Measurements from ENCODE around the gene KIFC3.
"Not testable (repeated sequence)": the region's sequence is repeated elsewhere in the genome, so short reads cannot be mapped to it uniquely, and the experiment has no call there.

Gene KIFC3, protein sequence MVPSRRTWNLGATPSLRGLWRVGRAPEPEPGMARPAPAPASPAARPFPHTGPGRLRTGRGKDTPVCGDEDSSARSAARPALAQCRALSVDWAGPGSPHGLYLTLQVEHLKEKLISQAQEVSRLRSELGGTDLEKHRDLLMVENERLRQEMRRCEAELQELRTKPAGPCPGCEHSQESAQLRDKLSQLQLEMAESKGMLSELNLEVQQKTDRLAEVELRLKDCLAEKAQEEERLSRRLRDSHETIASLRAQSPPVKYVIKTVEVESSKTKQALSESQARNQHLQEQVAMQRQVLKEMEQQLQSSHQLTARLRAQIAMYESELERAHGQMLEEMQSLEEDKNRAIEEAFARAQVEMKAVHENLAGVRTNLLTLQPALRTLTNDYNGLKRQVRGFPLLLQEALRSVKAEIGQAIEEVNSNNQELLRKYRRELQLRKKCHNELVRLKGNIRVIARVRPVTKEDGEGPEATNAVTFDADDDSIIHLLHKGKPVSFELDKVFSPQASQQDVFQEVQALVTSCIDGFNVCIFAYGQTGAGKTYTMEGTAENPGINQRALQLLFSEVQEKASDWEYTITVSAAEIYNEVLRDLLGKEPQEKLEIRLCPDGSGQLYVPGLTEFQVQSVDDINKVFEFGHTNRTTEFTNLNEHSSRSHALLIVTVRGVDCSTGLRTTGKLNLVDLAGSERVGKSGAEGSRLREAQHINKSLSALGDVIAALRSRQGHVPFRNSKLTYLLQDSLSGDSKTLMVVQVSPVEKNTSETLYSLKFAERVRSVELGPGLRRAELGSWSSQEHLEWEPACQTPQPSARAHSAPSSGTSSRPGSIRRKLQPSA

DNA sequence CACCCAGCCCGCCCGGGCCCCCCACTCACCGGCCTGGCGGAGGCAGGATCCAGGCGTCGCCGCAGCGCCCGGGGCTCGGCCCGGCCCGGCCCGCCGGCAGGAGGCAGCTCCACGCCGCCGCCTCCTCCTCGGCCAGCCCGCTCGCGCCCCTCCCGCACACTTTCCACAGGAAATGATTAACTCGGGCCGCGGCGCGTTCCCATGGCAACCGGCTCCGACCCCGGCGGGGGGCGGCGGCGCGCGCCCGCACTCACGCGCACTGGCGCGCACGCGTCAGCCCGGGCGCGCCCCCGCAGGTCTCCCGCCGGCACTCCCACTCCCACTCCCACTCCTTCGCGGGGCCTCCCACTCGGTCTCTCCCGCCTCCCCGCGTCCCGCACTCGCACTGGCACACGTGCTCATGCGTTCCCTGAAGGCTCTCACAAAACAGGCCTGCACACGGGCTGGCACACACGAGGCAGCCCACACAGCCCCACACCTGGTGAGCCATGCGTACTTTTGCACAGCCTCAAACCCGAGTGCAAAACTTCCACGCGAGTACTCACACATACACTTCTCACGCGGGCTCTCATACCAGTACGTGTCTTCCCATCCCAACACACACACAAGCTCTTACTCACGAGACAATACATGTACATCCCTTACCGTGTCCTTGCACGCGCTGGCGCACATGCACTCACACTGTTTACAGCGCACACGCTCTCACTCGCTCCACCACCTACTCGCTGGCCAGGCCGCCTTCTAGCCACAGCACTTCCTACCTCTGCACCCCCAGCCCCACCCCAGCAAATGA is at the start of gene KIFC3:
Gene KIFC3 (minus strand): TSS at position 151 of the 793 bp plus-strand sequence. CDS start 4,248 bp downstream, outside the sequence.
- peak within 1 kb of the TSS; percentile 31 for H2AFZ ChIP-seq (ENCODE audit: low read length, unreplicated experiment)
- H3K27me3 ChIP-seq (ENCODE audit: insufficient read depth, low read length) = no peaks in the 10 kb centered on the region
- H3K4me3 ChIP-seq (ENCODE audit: low read depth, low read length) = peak within 1 kb of the TSS; percentile 93
- 0 out of 2 replicates have a peak, but pooled peaks cover 3% of the 10 kb centered on the region for H3K36me3 ChIP-seq (ENCODE audit: insufficient read depth, low read length)
- H3K79me2 ChIP-seq (ENCODE audit: control insufficient read depth, insufficient read depth, low read length, unreplicated experiment) = peaks cover 32% of the 10 kb centered on the region
- H3K4me1 ChIP-seq (ENCODE audit: control insufficient read depth, insufficient read depth, low read length, unreplicated experiment) = peaks cover 41% of the 10 kb centered on the region
- peak within 1 kb of the TSS; percentile 57 for H3K27ac ChIP-seq (ENCODE audit: low read depth, low read length)

DNA sequence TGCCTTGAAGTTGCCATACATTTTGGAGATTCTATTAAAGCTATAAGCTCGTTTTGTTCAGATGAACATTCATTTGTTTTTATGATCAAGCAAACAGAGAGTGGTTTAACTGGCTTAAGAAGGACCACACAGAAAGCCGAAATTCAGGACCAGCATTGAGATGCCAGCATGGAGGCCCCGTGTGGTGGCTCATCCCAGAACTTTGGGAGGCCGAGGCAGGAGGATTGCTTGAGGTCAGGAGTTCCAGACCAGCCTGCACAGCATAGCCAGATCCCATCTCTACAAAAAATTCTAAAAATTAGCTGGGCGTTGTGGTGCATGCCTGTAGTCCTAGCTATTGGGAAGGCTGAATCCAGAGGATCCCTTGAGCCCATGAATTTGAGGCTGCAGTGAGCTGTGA is 45.9 kb upstream of the KIFC3 start:
- Histone ChIP-seq H3K4me1 (ENCODE audit: control insufficient read depth, insufficient read depth, low read length, unreplicated experiment) (no peaks in the 10 kb centered on the region), H3K36me3 (ENCODE audit: insufficient read depth, low read length) (no peaks in the 10 kb centered on the region), H3K27me3 (ENCODE audit: insufficient read depth, low read length) (no peaks in the 10 kb centered on the region), H3K79me2 (ENCODE audit: control insufficient read depth, insufficient read depth, low read length, unreplicated experiment) (no peaks in the 10 kb centered on the region), H3K27ac (ENCODE audit: low read depth, low read length) (no peak overlapping the region), H2AFZ (ENCODE audit: low read length, unreplicated experiment) (no peak overlapping the region), H3K4me3 (ENCODE audit: low read depth, low read length) (no peak overlapping the region)

DNA sequence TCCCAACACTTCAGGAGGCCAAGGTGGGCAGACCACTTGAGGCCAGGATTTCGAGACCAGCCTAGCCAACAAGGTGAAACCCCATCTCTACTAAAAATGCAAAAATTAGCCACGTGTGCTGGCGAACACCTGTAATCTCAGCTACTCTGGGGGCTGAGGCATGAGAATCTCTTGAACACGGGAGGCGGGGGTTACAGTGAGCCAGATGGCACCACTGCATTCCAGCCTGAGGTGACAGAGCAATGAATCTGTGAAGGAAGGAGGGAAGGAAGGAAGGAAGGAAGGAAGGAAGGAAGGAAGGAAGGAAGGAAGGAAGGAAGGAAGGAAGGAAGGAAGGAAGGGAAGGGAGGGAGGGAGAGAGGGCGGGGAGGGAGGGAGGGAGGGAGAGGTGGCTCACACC is 44.6 kb upstream of the KIFC3 start:
- H3K27ac ChIP-seq (ENCODE audit: low read depth, low read length) = not testable (repeated sequence)

DNA sequence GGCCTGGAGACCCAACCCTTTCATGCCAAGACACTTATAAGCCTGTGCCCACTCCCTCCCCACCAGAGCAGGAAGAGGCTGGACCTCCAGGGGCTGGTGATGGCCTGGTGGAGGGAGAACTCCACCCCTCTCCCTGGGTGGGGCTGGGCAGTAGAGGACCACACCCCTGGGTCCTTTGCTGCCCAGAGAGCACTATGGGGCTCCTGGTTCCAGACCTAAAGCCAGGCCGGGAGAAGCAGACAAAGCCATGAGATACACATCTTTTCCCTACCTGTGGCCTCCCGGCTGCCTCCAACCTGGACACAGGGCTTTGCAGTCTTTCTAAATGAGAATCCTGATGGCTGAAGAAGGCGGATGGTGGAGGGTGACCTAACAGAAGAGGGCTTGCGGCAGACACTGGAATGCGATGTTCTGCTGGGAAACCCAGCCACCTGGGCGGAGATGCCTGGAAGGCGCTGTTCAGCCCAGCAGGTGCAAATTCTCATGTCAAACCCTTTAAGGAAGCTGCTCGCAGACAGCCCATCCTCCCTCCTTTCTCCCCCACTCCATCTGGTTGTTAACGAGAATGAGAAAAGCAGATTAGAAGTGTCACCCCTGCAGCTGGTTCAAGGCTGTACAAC is 43.9 kb upstream of the KIFC3 start:
- no peak overlapping the region for H3K27ac ChIP-seq (ENCODE audit: low read depth, low read length)
- H3K27me3 ChIP-seq (ENCODE audit: insufficient read depth, low read length) = no peaks in the 10 kb centered on the region
- H3K4me1 ChIP-seq (ENCODE audit: control insufficient read depth, insufficient read depth, low read length, unreplicated experiment) = no peaks in the 10 kb centered on the region
- no peaks in the 10 kb centered on the region for H3K79me2 ChIP-seq (ENCODE audit: control insufficient read depth, insufficient read depth, low read length, unreplicated experiment)
- no peaks in the 10 kb centered on the region for H3K36me3 ChIP-seq (ENCODE audit: insufficient read depth, low read length)
- no peak overlapping the region for H3K4me3 ChIP-seq (ENCODE audit: low read depth, low read length)
- no peak overlapping the region for H2AFZ ChIP-seq (ENCODE audit: low read length, unreplicated experiment)

More for the DNA sequence above, 44.6 kb upstream of the KIFC3 start:
- not testable (repeated sequence) for H3K4me3 ChIP-seq (ENCODE audit: low read depth, low read length); H3K79me2 ChIP-seq (ENCODE audit: control insufficient read depth, insufficient read depth, low read length, unreplicated experiment); H2AFZ ChIP-seq (ENCODE audit: low read length, unreplicated experiment); H3K36me3 ChIP-seq (ENCODE audit: insufficient read depth, low read length); H3K4me1 ChIP-seq (ENCODE audit: control insufficient read depth, insufficient read depth, low read length, unreplicated experiment); H3K27me3 ChIP-seq (ENCODE audit: insufficient read depth, low read length)

DNA sequence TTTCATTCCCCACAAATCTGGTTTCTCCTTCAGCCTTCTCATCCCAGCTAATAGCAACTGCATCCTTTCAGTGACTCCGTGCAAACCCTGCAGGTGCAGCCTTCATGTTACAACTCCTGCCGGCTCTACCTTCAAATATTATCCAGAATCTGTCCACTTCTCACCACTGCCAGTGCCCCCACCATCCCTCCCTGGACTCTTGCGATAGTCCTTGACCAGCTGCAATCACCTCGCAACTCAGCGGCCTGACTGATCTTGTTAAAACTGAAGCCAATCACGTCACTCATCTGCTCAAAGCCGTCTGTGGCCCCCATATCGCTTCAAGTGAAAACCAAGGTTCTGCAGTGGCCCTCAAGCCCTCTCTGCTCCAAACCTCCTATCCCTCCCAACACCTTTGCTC is 42.8 kb upstream of the KIFC3 start:
- no peaks in the 10 kb centered on the region for H3K4me1 ChIP-seq (ENCODE audit: control insufficient read depth, insufficient read depth, low read length, unreplicated experiment)
- no peak overlapping the region for H3K27ac ChIP-seq (ENCODE audit: low read depth, low read length)
- H3K79me2 ChIP-seq (ENCODE audit: control insufficient read depth, insufficient read depth, low read length, unreplicated experiment) = no peaks in the 10 kb centered on the region
- no peak overlapping the region for H2AFZ ChIP-seq (ENCODE audit: low read length, unreplicated experiment)
- no peaks in the 10 kb centered on the region for H3K36me3 ChIP-seq (ENCODE audit: insufficient read depth, low read length)
- H3K4me3 ChIP-seq (ENCODE audit: low read depth, low read length) = no peak overlapping the region
- no peaks in the 10 kb centered on the region for H3K27me3 ChIP-seq (ENCODE audit: insufficient read depth, low read length)

DNA sequence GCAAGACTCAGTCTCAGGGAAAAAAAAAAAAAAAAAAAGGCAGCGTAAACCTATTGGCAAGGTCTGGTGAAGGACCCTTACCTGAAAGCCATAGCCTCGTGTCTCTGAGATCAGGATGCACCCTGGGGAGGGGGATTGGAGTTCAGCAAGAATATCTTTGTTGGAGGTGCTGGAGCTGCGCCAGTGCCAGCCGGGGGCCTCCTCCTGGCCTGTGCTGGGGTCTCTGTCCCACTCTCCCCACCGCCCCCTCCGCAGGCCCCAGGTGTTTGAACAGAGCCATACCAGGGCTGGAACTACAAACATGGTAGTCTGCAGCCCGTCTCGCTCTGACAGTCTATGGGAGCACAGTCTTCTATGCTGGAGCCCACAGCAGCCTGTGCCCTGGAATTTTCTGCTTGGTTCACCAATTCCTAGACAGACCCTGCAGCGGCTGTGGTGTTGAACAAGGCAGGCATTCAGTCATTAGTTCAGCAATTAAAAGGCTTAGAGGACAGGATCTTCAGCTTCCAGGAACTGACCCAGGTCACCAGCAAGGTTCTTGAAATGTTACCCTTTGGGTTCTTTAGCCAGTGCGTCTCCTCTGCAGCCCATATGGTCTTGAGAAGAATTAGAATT is 42.2 kb upstream of the KIFC3 start:
- Histone ChIP-seq H2AFZ (ENCODE audit: low read length, unreplicated experiment) (no peak overlapping the region), H3K4me3 (ENCODE audit: low read depth, low read length) (no peak overlapping the region), H3K27ac (ENCODE audit: low read depth, low read length) (no peak overlapping the region), H3K4me1 (ENCODE audit: control insufficient read depth, insufficient read depth, low read length, unreplicated experiment) (no peaks in the 10 kb centered on the region), H3K27me3 (ENCODE audit: insufficient read depth, low read length) (no peaks in the 10 kb centered on the region), H3K36me3 (ENCODE audit: insufficient read depth, low read length) (no peaks in the 10 kb centered on the region), H3K79me2 (ENCODE audit: control insufficient read depth, insufficient read depth, low read length, unreplicated experiment) (no peaks in the 10 kb centered on the region)

DNA sequence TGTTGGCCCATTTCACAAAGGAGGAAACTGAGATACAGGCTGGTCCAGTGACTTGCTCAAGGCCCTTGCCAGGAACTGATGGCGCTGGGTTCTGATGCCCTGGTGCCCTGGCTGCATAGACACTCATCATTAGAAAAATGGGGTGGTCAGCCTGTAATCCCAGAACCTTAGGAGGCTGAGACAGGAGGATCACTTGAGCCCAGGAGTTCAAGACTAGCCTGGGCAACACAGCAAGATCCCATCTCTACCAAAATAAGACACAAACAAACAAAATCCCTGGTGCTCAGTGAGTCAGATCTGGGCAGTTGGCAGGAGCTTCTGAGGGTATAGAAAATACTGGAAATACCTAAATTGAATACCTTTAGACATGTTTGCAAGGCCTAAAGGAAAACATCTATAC is 41.1 kb upstream of the KIFC3 start:
- no peaks in the 10 kb centered on the region for H3K4me1 ChIP-seq (ENCODE audit: control insufficient read depth, insufficient read depth, low read length, unreplicated experiment)

DNA sequence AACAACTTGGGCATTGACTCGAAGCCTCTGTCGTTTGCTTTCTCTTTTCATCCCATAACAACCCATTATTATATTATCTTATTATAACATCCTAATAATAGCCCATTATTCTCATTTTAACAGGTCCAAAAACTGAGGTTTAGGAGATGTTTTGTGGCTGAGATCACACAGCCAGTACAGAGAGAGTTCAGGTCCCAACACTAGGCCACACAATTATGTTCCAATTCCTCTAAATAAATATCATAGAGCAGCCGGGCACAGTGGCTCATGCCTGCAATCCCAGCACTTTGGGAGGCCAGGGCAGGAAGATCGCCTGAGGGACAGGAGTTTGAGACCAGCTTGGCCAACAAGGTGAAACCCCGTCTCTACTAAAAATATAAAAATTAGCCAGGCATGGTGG is 40.3 kb upstream of the KIFC3 start:
- no peaks in the 10 kb centered on the region for H3K79me2 ChIP-seq (ENCODE audit: control insufficient read depth, insufficient read depth, low read length, unreplicated experiment)
- H3K4me3 ChIP-seq (ENCODE audit: low read depth, low read length) = no peak overlapping the region
- H3K27me3 ChIP-seq (ENCODE audit: insufficient read depth, low read length) = no peaks in the 10 kb centered on the region
- no peaks in the 10 kb centered on the region for H3K36me3 ChIP-seq (ENCODE audit: insufficient read depth, low read length)
- no peak overlapping the region for H2AFZ ChIP-seq (ENCODE audit: low read length, unreplicated experiment)
- no peak overlapping the region for H3K27ac ChIP-seq (ENCODE audit: low read depth, low read length)
- no peaks in the 10 kb centered on the region for H3K4me1 ChIP-seq (ENCODE audit: control insufficient read depth, insufficient read depth, low read length, unreplicated experiment)

More for the DNA sequence above, 41.1 kb upstream of the KIFC3 start:
- no peaks in the 10 kb centered on the region for H3K36me3 ChIP-seq (ENCODE audit: insufficient read depth, low read length)
- H3K27me3 ChIP-seq (ENCODE audit: insufficient read depth, low read length) = no peaks in the 10 kb centered on the region
- H3K27ac ChIP-seq (ENCODE audit: low read depth, low read length) = no peak overlapping the region
- no peak overlapping the region for H2AFZ ChIP-seq (ENCODE audit: low read length, unreplicated experiment)
- H3K4me3 ChIP-seq (ENCODE audit: low read depth, low read length) = no peak overlapping the region
- H3K79me2 ChIP-seq (ENCODE audit: control insufficient read depth, insufficient read depth, low read length, unreplicated experiment) = no peaks in the 10 kb centered on the region

DNA sequence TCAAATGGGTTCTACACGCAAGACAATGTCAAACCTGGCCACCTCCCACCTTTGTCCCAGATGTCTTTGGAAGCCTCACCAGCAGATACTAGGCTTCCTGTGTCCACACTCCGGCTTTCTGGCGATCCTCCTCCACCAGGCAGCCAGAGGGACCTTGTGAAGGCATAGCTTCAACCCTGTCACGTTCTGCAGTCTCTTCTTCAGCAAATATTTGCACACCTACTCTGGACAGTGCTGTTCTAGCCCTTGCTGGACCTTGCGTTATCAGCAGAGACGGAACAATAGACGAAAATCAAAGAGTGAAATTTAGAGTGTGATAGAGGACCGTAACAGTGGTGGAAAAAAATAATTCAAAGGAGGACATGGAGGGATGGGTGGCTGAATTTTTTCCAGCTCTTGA is 38.5 kb upstream of the KIFC3 start:
- Histone ChIP-seq H2AFZ (ENCODE audit: low read length, unreplicated experiment) (no peak overlapping the region), H3K4me3 (ENCODE audit: low read depth, low read length) (no peak overlapping the region), H3K36me3 (ENCODE audit: insufficient read depth, low read length) (no peaks in the 10 kb centered on the region), H3K4me1 (ENCODE audit: control insufficient read depth, insufficient read depth, low read length, unreplicated experiment) (peaks cover under 1% of the 10 kb centered on the region), H3K79me2 (ENCODE audit: control insufficient read depth, insufficient read depth, low read length, unreplicated experiment) (no peaks in the 10 kb centered on the region), H3K27me3 (ENCODE audit: insufficient read depth, low read length) (no peaks in the 10 kb centered on the region), H3K27ac (ENCODE audit: low read depth, low read length) (no peak overlapping the region)

DNA sequence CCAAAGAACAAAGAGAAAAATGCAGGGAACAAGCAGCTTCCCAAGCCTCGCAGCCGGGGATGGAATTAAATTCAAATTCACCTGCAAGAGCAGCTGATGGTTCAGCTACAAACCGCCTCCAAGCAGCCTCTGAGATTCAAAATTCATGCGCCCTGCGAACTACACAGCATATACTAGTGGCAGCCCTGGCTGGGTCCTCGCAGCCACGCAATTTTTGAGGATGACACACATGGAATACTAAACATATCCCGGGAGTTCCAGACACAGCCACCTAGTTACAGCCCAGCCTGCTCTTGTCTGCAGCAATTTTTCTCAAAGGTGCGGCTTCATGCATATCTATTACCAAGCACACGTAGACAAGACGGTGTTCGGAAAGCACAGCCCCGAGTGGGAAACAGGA is 35.9 kb upstream of the KIFC3 start:
- Histone ChIP-seq H3K36me3 (ENCODE audit: insufficient read depth, low read length) (no peaks in the 10 kb centered on the region), H3K27ac (ENCODE audit: low read depth, low read length) (no peak overlapping the region), H3K4me3 (ENCODE audit: low read depth, low read length) (no peak overlapping the region), H3K79me2 (ENCODE audit: control insufficient read depth, insufficient read depth, low read length, unreplicated experiment) (no peaks in the 10 kb centered on the region), H2AFZ (ENCODE audit: low read length, unreplicated experiment) (no peak overlapping the region), H3K4me1 (ENCODE audit: control insufficient read depth, insufficient read depth, low read length, unreplicated experiment) (peaks cover 9% of the 10 kb centered on the region), H3K27me3 (ENCODE audit: insufficient read depth, low read length) (no peaks in the 10 kb centered on the region)

Data from ACC112 (cell line).